H1 (cell line): ENCODE measurements around the gene EXOSC5. TPM values are rescaled to one million over a fixed set of nuclear protein-coding genes. Genes with fewer than 3 reads are reported as not detected.

Experiments used
- CTCF ChIA-PET: fragments of 300-600 bp; sonication (Branson Sonifier 250); formaldehyde crosslinking; loops from one replicate; lab custom pipeline; 2021; ENCODE audit not compliant: partially characterized antibody; lab: Charles Lee
- POLR2A ChIA-PET: fragments of 300-600 bp; sonication (Branson Sonifier 250); formaldehyde crosslinking; loops from one replicate; lab custom pipeline; 2021; ENCODE audit warnings: inconsistent platforms; ENCODE audit not compliant: partially characterized antibody; lab: Charles Lee
- DNase-seq, 2 experiments: peaks; one replicate each; pipeline versions ENCODE4 v3.0.0 to v3.0.0-alpha.2; 2010 to 2022; ENCODE audit warnings: low spot score in 2 of 2, low read depth in 1 of 2, mixed read lengths in 1 of 2
- FAIRE-seq: peaks from 2 replicates; lab custom pipeline; 2011; peaks lifted over from hg19 to GRCh38; lab: Jason Lieb, UNC
- H2AFZ ChIP-seq: 2 replicates; pipeline ENCODE4 v1.8.1; 2012; ENCODE audit warnings: low read length, inconsistent platforms
- H2AK5ac ChIP-seq: 2 replicates; pipeline ENCODE4 v1.6.1; 2013; ENCODE audit warnings: low read depth, low read length
- H2BK120ac ChIP-seq: replicated peaks from 2 replicates; pipeline ENCODE3; 2013; ENCODE audit warnings: low read depth, low read length, inconsistent platforms
- H2BK12ac ChIP-seq: 2 replicates; pipeline ENCODE4 v1.6.1; 2013; ENCODE audit warnings: low read depth, low read length
- H2BK15ac ChIP-seq: 2 replicates; pipeline ENCODE4 v1.6.1; 2013; ENCODE audit warnings: low read length
- H2BK20ac ChIP-seq: 2 replicates; pipeline ENCODE4 v1.6.1; 2013; ENCODE audit warnings: low read length
- H2BK5ac ChIP-seq: 2 replicates; pipeline ENCODE4 v1.6.1; 2013; ENCODE audit warnings: low read depth, low read length
- H3K14ac ChIP-seq: 2 replicates; pipeline ENCODE4 v1.6.1; 2013; ENCODE audit warnings: inconsistent platforms; ENCODE audit not compliant: insufficient read length
- H3K18ac ChIP-seq: 2 replicates; pipeline ENCODE4 v1.6.1; 2013; ENCODE audit warnings: low read length; ENCODE audit errors: extremely low read depth
- H3K23ac ChIP-seq: 2 replicates; pipeline ENCODE4 v1.6.1; 2013; ENCODE audit warnings: inconsistent platforms; ENCODE audit not compliant: insufficient read length
- H3K23me2 ChIP-seq: 2 replicates; pipeline ENCODE4 v1.6.1; 2013; ENCODE audit warnings: low read depth, low read length
- H3K27ac ChIP-seq: 2 replicates; pipeline ENCODE4 v1.6.1; 2011; ENCODE audit warnings: low read depth, low read length, inconsistent platforms
- H3K27me3 ChIP-seq, 4 experiments: replicated peaks in 1 of 4; 1 replicate in 1 of 4; 2 replicates in 3 of 4; pipeline versions ENCODE4 v1.6.1 to v1.8.1; 2011 to 2013; ENCODE audit warnings: low read length in 3 of 4, mild to moderate bottlenecking in 3 of 4, inconsistent platforms in 2 of 4, mixed read lengths in 2 of 4, moderate library complexity in 1 of 4; ENCODE audit not compliant: control insufficient read depth in 3 of 4, insufficient read depth in 3 of 4; ENCODE audit errors: extremely low read depth in 1 of 4
- H3K36me3 ChIP-seq, 4 experiments: 2 replicates each; pipeline versions ENCODE4 v1.6.1 to v1.8.1; 2011 to 2013; ENCODE audit warnings: mild to moderate bottlenecking in 4 of 4, low read length in 3 of 4, moderate library complexity in 2 of 4, control low read depth in 1 of 4, inconsistent platforms in 1 of 4; ENCODE audit not compliant: insufficient read depth in 4 of 4, control insufficient read depth in 2 of 4
- H3K4ac ChIP-seq: replicated peaks from 2 replicates; pipeline ENCODE3; 2013; ENCODE audit warnings: low read length, low read depth, mixed read lengths, inconsistent platforms; ENCODE audit not compliant: insufficient read length
- H3K4me1 ChIP-seq, 4 experiments: replicated peaks in 1 of 4; 1 replicate in 1 of 4; 2 replicates in 3 of 4; pipeline versions ENCODE4 v1.6.1 to v1.8.1; 2011 to 2013; ENCODE audit warnings: low read length in 3 of 4, inconsistent platforms in 2 of 4, mixed read lengths in 1 of 4; ENCODE audit not compliant: insufficient read depth in 4 of 4, control insufficient read depth in 3 of 4
- H3K4me2 ChIP-seq, 2 experiments: 2 replicates each; pipeline versions ENCODE4 v1.6.1 to v1.8.1; 2011 to 2013; ENCODE audit warnings: low read depth in 2 of 2, low read length in 2 of 2, control low read depth in 1 of 2, inconsistent platforms in 1 of 2, mild to moderate bottlenecking in 1 of 2; ENCODE audit not compliant: insufficient read depth in 1 of 2
- H3K4me3 ChIP-seq, 4 experiments: fragments of 200-600, 300-600 bp in 1 of 4; sonication (generic), shearing (Covaris generic), sonication (Bioruptor Twin) in 1 of 4; 2 replicates each; pipeline versions ENCODE4 v1.5.1 to v1.8.1; 2011 to 2016; ENCODE audit warnings: low read length in 4 of 4, low read depth in 3 of 4, control low read depth in 2 of 4, inconsistent platforms in 2 of 4, mild to moderate bottlenecking in 2 of 4, mixed read lengths in 1 of 4, moderate library complexity in 1 of 4; ENCODE audit not compliant: insufficient read depth in 2 of 4; ENCODE audit errors: extremely low read depth in 1 of 4
- H3K56ac ChIP-seq: replicated peaks from 2 replicates; pipeline ENCODE3; 2013; ENCODE audit warnings: low read depth, mild to moderate bottlenecking, mixed read lengths, low read length, inconsistent platforms; ENCODE audit not compliant: insufficient read length
- H3K79me1 ChIP-seq: 2 replicates; pipeline ENCODE4 v1.6.1; 2013; ENCODE audit warnings: low read depth, low read length, control low read depth
- H3K79me2 ChIP-seq, 2 experiments: 2 replicates each; pipeline versions ENCODE4 v1.6.1 to v1.8.1; 2012 to 2013; ENCODE audit warnings: low read length in 2 of 2, mild to moderate bottlenecking in 2 of 2, inconsistent platforms in 1 of 2; ENCODE audit not compliant: insufficient read depth in 2 of 2, control insufficient read depth in 1 of 2
- H3K9ac ChIP-seq, 4 experiments: replicated peaks in 1 of 4; 1 replicate in 1 of 4; 2 replicates in 3 of 4; pipeline versions ENCODE4 v1.6.1 to v1.8.1; 2011 to 2013; ENCODE audit warnings: low read depth in 3 of 4, low read length in 3 of 4, control low read depth in 2 of 4, mild to moderate bottlenecking in 2 of 4, moderate library complexity in 2 of 4, inconsistent platforms in 1 of 4; ENCODE audit errors: extremely low read depth in 1 of 4
- H3K9me3 ChIP-seq, 2 experiments: 2 replicates each; pipeline versions ENCODE4 v1.6.1 to v1.8.1; 2012 to 2013; ENCODE audit warnings: mild to moderate bottlenecking in 2 of 2, moderate library complexity in 2 of 2, control low read depth in 1 of 2, inconsistent platforms in 1 of 2, low read depth in 1 of 2, low read length in 1 of 2, mixed read lengths in 1 of 2; ENCODE audit not compliant: insufficient read depth in 2 of 2
- H4K20me1 ChIP-seq, 2 experiments: replicated peaks in 1 of 2; 2 replicates each; pipeline versions ENCODE3 to v1.8.1; 2011 to 2013; ENCODE audit warnings: inconsistent platforms in 2 of 2, low read length in 2 of 2, mild to moderate bottlenecking in 1 of 2; ENCODE audit not compliant: insufficient read depth in 2 of 2, control insufficient read depth in 1 of 2
- H4K5ac ChIP-seq: 2 replicates; pipeline ENCODE4 v1.6.1; 2013; ENCODE audit warnings: low read length, low read depth, mixed read lengths, inconsistent platforms; ENCODE audit not compliant: insufficient read length
- H4K8ac ChIP-seq: 2 replicates; pipeline ENCODE4 v1.8.0; 2013; ENCODE audit warnings: mild to moderate bottlenecking, moderate library complexity, low read length, inconsistent platforms; ENCODE audit not compliant: insufficient read depth; ENCODE audit errors: extremely low read depth
- H4K91ac ChIP-seq: replicated peaks from 2 replicates; pipeline ENCODE3; 2013; ENCODE audit warnings: low read length, mixed read lengths, inconsistent platforms; ENCODE audit not compliant: insufficient read length
- CBX5 ChIP-seq: fragments of 300-800, 300-1000 bp; sonication (generic); IDR thresholded peaks from 2 replicates; pipeline ENCODE4 v1.7.1; 2016; ENCODE audit warnings: antibody characterized with exemption, low read length, low read depth
- JUN ChIP-seq: IDR thresholded peaks from 2 replicates; pipeline ENCODE4 v1.6.1; 2011; ENCODE audit warnings: low read depth, mild to moderate bottlenecking, improper control_type of control experiment, low read length
- MAX ChIP-seq: IDR thresholded peaks from 2 replicates; pipeline ENCODE4 v1.6.1; 2012; ENCODE audit warnings: inconsistent platforms
- POLR2A ChIP-seq, 2 experiments: IDR thresholded peaks; 1 replicate in 1 of 2; 2 replicates in 1 of 2; pipeline ENCODE4 v1.6.1; 2011; ENCODE audit warnings: low read depth in 2 of 2, low read length in 2 of 2, mild to moderate bottlenecking in 2 of 2; ENCODE audit errors: control extremely low read depth in 1 of 2
- RFX5 ChIP-seq: IDR thresholded peaks from 2 replicates; pipeline ENCODE4 v1.6.1; 2011; ENCODE audit warnings: low read depth, low read length, improper control_type of control experiment, borderline replicate concordance
- RXRA ChIP-seq: IDR thresholded peaks from 2 replicates; pipeline ENCODE4 v1.6.1; 2011; ENCODE audit warnings: low read depth, mild to moderate bottlenecking, low read length, moderate library complexity; ENCODE audit not compliant: insufficient read depth
- SAP30 ChIP-seq: fragments of 300-600 bp; sonication (generic); IDR thresholded peaks from 2 replicates; pipeline ENCODE4 v1.7.1; 2012; ENCODE audit warnings: low read length, moderate library complexity, mild to moderate bottlenecking, inconsistent platforms; ENCODE audit not compliant: insufficient read depth, insufficient replicate concordance
- SP2 ChIP-seq: IDR thresholded peaks from 2 replicates; pipeline ENCODE4 v1.6.1; 2012; ENCODE audit warnings: mild to moderate bottlenecking, low read length, inconsistent platforms
- SRF ChIP-seq: IDR thresholded peaks from 2 replicates; pipeline ENCODE4 v1.6.1; 2011; ENCODE audit warnings: mild to moderate bottlenecking, low read depth, low read length, moderate library complexity
- SUZ12 ChIP-seq: fragments of 200-600 bp; sonication (generic); IDR thresholded peaks from 2 replicates; pipeline ENCODE4 v1.6.1; 2012; ENCODE audit warnings: mild to moderate bottlenecking, inconsistent platforms, low read length, moderate library complexity, mixed read lengths
- TCF12 ChIP-seq: IDR thresholded peaks from 2 replicates; pipeline ENCODE4 v1.6.1; 2011; ENCODE audit warnings: low read depth, mild to moderate bottlenecking, low read length
- YY1 ChIP-seq: IDR thresholded peaks from 2 replicates; pipeline ENCODE4 v1.6.1; 2011; ENCODE audit warnings: low read depth, mild to moderate bottlenecking, low read length
- WGBS, 2 experiments: shearing (Covaris generic) in 1 of 2; methylation state at CpG; one replicate each; pipeline versions ENCODE4 v1.1.6 to v1.1.7; 2013 to 2015; ENCODE audit warnings: low lambda C conversion rate in 2 of 2, mixed read lengths in 2 of 2, inconsistent platforms in 1 of 2, low coverage in 1 of 2, missing lambda C conversion rate in 1 of 2; ENCODE audit not compliant: insufficient replicate concordance in 2 of 2, insufficient coverage in 1 of 2, insufficient read length in 1 of 2; ENCODE audit errors: extremely low coverage in 1 of 2, missing lambda C conversion rate in 1 of 2; 5-methylcytosine and 5-hydroxymethylcytosine counted together
- polyA plus RNA-seq, 7 experiments: library from polyadenylated mRNA; depleted of rRNA in 3 of 7; stranded (reverse) in 5 of 7; unstranded in 2 of 7; fragments of >200 nt in 5 of 7; fragments of 200-250 nt in 2 of 7; gene quantifications; 1 replicate in 5 of 7; 2 replicates in 1 of 7; 4 replicates in 1 of 7; pipeline versions ENCODE4 v1.2.1 to v1.2.3, GENCODE V29; 2011 to 2013; ENCODE audit warnings: missing spikeins in 2 of 7, mixed read lengths in 2 of 7
- total RNA-seq: library from RNA; stranded (reverse); fragmentation: NEBNext Ultra II Directional; extraction: Animal tissue kit (Norgen Biotek cat#: 25700); gene quantifications from 2 replicates; pipeline ENCODE4 v1.2.1, GENCODE V29; 2021

The EXOSC5 gene
- total and polyA plus RNA-seq, 2 of the 8 experiments (the other 6 are each of a cell fraction or from before 2014, with no cell fraction given), result 56.2 to 92.8 TPM

GRCh38 chr19:41425174-41426115, 28.3 kb upstream of the EXOSC5 start:
- no peak overlapping the region for H2BK5ac ChIP-seq
- ChIA-PET CTCF (interaction anchor here (1.4 to 3.8 kb wide), 4 partner anchors 10 to 145 kb away, joined by 3 to 34 read pairs (median 4); partner anchors contain the start of gene DMAC2), POLR2A (interaction anchor here (1.0 to 5.1 kb wide), 3 partner anchors 12 to 33 kb away, joined by 4 to 87 read pairs (median 5); partner anchors contain the start of gene DMAC2)
- no peak overlapping the region; the same call in 1 of the 2 replicates for H4K8ac ChIP-seq
- no peaks in the 10 kb centered on the region for H3K79me2 ChIP-seq
- H4K5ac ChIP-seq, result no peak overlapping the region
- 88% methylated on average over 22 of the region's 28 CpGs; no CpG with 5 or more reads in 1 of the 2 experiments for WGBS, 2 experiments
- H2AFZ ChIP-seq, result no peak overlapping the region
- no peak overlapping the region for H3K4ac ChIP-seq
- no peaks in the 10 kb centered on the region for H3K9me3 ChIP-seq
- H3K14ac ChIP-seq, result no peak overlapping the region
- H2BK20ac ChIP-seq, result no peak overlapping the region
- no peak overlapping the region for H3K23ac ChIP-seq
- H4K91ac ChIP-seq, result no peak overlapping the region
- no peak overlapping the region for H2BK120ac ChIP-seq
- no peaks in the 10 kb centered on the region for H3K79me1 ChIP-seq
- no peak overlapping the region for H3K18ac ChIP-seq
- H3K4me2 ChIP-seq, result no peak overlapping the region
- H3K4me1 ChIP-seq, result peaks cover 0 to 18% (median 4%) of the 10 kb centered on the region in 4 experiments; a peak in 5 of 7 replicates
- H3K9ac ChIP-seq, result no peak overlapping the region
- H3K36me3 ChIP-seq, result peaks cover 0 to 3% (median 2%) of the 10 kb centered on the region in 4 experiments; a peak in 3 of 8 replicates
- no peak overlapping the region for H3K27ac ChIP-seq
- DNase-seq, result no peak
- H4K20me1 ChIP-seq, result no peaks in the 10 kb centered on the region
- no peak overlapping the region for H2BK15ac ChIP-seq
- H3K23me2 ChIP-seq, result peaks cover 10% of the 10 kb centered on the region
- H2AK5ac ChIP-seq, result no peak overlapping the region
- no peak overlapping the region for H3K56ac ChIP-seq
- no peak overlapping the region for H2BK12ac ChIP-seq
- FAIRE-seq, result no peak
- H3K4me3 ChIP-seq, result no peak overlapping the region
- H3K27me3 ChIP-seq, result no peaks in the 10 kb centered on the region
- TF ChIP-seq TCF12 (no peak), RXRA (no peak), JUN (no peak), MAX (no peak), SRF (no peak), CBX5 (no peak), SAP30 (no peak), SUZ12 (no peak), YY1 (no peak), SP2 (no peak), RFX5 (no peak), POLR2A (IDR thresholded peaks at IDR 0.05; ENCODE audit: control extremely low read depth in 1 of 2, low read depth in 2 of 2, low read length in 2 of 2) (no peak)
